ENCODE measurements around the gene FUBP3.

FUBP3 gene

DNA sequence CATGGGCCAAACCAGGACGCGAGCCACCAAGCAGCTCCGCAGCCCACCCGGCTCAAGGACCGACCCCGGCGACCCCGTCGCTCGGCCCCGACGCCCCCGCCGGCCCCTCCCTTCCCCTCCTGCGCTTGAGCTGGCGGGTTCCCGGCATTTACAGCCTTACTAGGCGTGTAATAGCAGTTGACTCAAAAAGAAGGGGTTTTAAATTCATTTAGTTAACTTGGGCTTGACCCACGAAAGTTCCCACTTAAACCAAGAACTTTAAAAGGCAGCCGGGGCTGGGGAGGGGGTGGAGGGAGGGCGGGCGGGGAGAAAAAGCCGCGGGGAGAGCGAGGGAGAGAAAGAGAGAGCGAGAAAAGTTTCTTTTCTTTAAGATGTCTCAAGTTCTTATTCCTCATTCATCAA is 85.7 kb downstream of the FUBP3 start:
- Histone ChIP-seq H2AFZ (ENCODE audit: low read length) (no peak overlapping the region), H3K9ac (ENCODE audit: low read depth, low read length, poor library complexity, severe bottlenecking) (no peak overlapping the region), H3K4me3 (ENCODE audit: low read length, poor library complexity, severe bottlenecking) (no peak overlapping the region), H3K36me3 (ENCODE audit: insufficient read depth, low read length) (no peaks in the 10 kb centered on the region), H3K79me2 (ENCODE audit: insufficient read depth, low read length) (no peaks in the 10 kb centered on the region), H3K4me2 (ENCODE audit: low read depth, low read length, poor library complexity, severe bottlenecking) (no peak overlapping the region), H3K9me3 (ENCODE audit: insufficient read depth, low read depth, low read length) (no peaks in the 10 kb centered on the region), H3K4me1 (ENCODE audit: insufficient read depth, low read length, poor library complexity, severe bottlenecking) (peaks cover 3% of the 10 kb centered on the region), H3F3A (ENCODE audit: low read depth) (no peaks in the 10 kb centered on the region), H3K9me2 (replicated peaks; ENCODE audit: low read depth, low read length) (no peaks in the 10 kb centered on the region), H4K20me1 (ENCODE audit: insufficient read depth, low read length, poor library complexity, severe bottlenecking) (no peaks in the 10 kb centered on the region), H3K27me3 (ENCODE audit: insufficient read depth, low read length, poor library complexity, severe bottlenecking) (no peaks in the 10 kb centered on the region)
- no peak for TF ChIP-seq EZH2phosphoT487 (IDR thresholded peaks at IDR 0.05; ENCODE audit: borderline replicate concordance)
- TF ChIP-seq, protein P1, sequence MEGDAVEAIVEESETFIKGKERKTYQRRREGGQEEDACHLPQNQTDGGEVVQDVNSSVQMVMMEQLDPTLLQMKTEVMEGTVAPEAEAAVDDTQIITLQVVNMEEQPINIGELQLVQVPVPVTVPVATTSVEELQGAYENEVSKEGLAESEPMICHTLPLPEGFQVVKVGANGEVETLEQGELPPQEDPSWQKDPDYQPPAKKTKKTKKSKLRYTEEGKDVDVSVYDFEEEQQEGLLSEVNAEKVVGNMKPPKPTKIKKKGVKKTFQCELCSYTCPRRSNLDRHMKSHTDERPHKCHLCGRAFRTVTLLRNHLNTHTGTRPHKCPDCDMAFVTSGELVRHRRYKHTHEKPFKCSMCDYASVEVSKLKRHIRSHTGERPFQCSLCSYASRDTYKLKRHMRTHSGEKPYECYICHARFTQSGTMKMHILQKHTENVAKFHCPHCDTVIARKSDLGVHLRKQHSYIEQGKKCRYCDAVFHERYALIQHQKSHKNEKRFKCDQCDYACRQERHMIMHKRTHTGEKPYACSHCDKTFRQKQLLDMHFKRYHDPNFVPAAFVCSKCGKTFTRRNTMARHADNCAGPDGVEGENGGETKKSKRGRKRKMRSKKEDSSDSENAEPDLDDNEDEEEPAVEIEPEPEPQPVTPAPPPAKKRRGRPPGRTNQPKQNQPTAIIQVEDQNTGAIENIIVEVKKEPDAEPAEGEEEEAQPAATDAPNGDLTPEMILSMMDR (conservative IDR thresholded peaks at IDR 0.05; ENCODE audit: low read length), result no peak

DNA sequence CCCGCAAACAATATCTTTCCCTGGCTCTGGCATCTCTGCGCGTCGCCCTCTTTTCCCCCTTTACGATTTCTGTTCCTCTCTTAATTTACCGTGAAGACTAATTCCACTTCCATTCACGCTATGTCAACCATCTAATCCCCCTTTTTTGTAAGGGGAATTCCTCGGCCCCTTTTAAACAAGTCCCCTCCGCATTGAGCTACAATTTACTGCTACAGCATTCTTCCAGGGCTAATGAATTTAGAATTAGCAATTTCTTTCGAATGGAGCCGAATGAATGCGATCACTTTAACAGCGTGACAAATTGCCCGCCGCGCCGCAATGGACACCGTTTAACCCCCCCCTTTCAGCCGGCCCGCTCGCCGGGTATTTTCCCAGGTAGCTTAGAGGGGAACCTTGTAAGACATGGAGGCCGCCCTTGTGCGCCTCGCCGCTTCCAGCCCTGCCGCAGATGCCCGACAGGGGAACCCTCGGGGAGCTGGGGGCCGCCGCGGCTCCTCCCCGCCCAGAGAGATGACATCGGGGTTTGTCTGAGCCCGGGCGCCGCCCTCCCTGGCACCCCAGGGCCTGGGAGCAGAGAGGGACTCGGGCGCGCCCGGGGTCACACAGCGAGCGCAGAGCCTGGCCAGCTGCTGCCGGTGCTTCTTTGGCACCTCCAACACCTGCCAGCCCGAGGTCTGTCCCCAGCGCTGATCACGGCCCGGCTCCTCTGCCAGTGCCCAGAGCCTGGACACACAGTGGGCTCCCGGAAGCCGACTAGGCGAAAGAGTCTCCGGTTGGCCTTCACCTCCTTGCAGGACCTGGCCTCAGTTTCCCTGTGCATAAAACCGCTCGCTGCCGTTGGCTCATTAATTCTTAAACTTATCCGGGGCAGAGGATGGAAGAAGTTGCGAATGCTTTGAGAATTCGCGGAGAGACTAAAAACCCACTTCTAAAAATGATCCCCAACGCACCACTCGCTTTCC is 86.3 kb downstream of the FUBP3 start:
- Histone ChIP-seq H3K9ac (ENCODE audit: low read depth, low read length, poor library complexity, severe bottlenecking) (no peak overlapping the region), H3F3A (ENCODE audit: low read depth) (no peaks in the 10 kb centered on the region), H3K4me2 (ENCODE audit: low read depth, low read length, poor library complexity, severe bottlenecking) (no peak overlapping the region), H3K4me3 (ENCODE audit: low read length, poor library complexity, severe bottlenecking) (no peak overlapping the region), H3K27me3 (ENCODE audit: insufficient read depth, low read length, poor library complexity, severe bottlenecking) (no peaks in the 10 kb centered on the region), H3K4me1 (ENCODE audit: insufficient read depth, low read length, poor library complexity, severe bottlenecking) (peaks cover 7% of the 10 kb centered on the region), H4K20me1 (ENCODE audit: insufficient read depth, low read length, poor library complexity, severe bottlenecking) (no peaks in the 10 kb centered on the region), H3K9me2 (replicated peaks; ENCODE audit: low read depth, low read length) (no peaks in the 10 kb centered on the region), H2AFZ (ENCODE audit: low read length) (no peak overlapping the region), H3K79me2 (ENCODE audit: insufficient read depth, low read length) (no peaks in the 10 kb centered on the region), H3K36me3 (ENCODE audit: insufficient read depth, low read length) (no peaks in the 10 kb centered on the region), H3K9me3 (ENCODE audit: insufficient read depth, low read depth, low read length) (no peaks in the 10 kb centered on the region)
- no peak for TF ChIP-seq EZH2phosphoT487 (IDR thresholded peaks at IDR 0.05; ENCODE audit: borderline replicate concordance)
- TF ChIP-seq, protein P1 (conservative IDR thresholded peaks at IDR 0.05; ENCODE audit: low read length), result no peak

DNA sequence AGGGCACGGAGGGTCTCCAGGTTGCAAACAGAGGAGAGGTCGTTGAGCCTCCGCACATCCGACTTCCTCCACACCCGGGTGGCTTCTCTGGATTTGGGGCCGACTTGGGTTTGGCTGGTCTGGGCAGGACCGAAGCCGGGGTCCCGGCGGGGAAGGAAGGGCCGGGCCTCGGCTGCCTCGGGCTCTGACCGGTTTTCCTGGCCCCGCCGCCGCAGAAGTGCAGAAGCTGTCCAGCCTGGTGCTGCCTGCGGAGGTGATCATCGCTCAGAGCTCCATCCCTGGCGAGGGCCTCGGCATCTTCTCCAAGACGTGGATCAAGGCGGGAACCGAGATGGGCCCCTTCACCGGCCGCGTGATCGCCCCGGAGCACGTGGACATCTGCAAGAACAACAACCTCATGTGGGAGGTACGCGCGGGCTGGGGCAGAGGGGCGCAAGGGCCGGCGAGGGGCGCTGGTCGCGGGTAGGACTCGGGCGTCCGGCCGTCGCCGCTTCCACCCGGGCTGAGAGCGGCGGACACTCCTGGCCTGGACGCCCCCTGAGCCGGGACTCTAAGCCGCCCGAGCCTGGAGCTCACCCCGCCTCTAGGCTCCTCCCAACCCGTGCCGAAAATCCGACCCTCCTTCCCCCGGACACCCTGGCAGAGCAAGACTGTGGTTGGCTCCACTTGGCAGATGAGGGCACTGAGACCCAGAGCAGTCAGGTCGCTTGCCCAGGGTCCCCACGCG is 87.2 kb downstream of the FUBP3 start:
- no peaks in the 10 kb centered on the region for H3K9me3 ChIP-seq (ENCODE audit: insufficient read depth, low read depth, low read length)
- no peak overlapping the region for H3K4me2 ChIP-seq (ENCODE audit: low read depth, low read length, poor library complexity, severe bottlenecking)
- no peaks in the 10 kb centered on the region for H3K79me2 ChIP-seq (ENCODE audit: insufficient read depth, low read length)
- no peak overlapping the region for H3K4me3 ChIP-seq (ENCODE audit: low read length, poor library complexity, severe bottlenecking)
- no peaks in the 10 kb centered on the region for H3K27me3 ChIP-seq (ENCODE audit: insufficient read depth, low read length, poor library complexity, severe bottlenecking)
- H4K20me1 ChIP-seq (ENCODE audit: insufficient read depth, low read length, poor library complexity, severe bottlenecking), result no peaks in the 10 kb centered on the region
- TF ChIP-seq EZH2phosphoT487 (IDR thresholded peaks at IDR 0.05; ENCODE audit: borderline replicate concordance), result no peak
- TF ChIP-seq, protein P1 (conservative IDR thresholded peaks at IDR 0.05; ENCODE audit: low read length), result no peak
- no peak overlapping the region for H2AFZ ChIP-seq (ENCODE audit: low read length)
- no peak overlapping the region for H3K9ac ChIP-seq (ENCODE audit: low read depth, low read length, poor library complexity, severe bottlenecking)
- no peaks in the 10 kb centered on the region for H3K9me2 ChIP-seq (replicated peaks; ENCODE audit: low read depth, low read length)
- peaks cover 7% of the 10 kb centered on the region for H3K4me1 ChIP-seq (ENCODE audit: insufficient read depth, low read length, poor library complexity, severe bottlenecking)
- H3K36me3 ChIP-seq (ENCODE audit: insufficient read depth, low read length), result no peaks in the 10 kb centered on the region
- no peaks in the 10 kb centered on the region for H3F3A ChIP-seq (ENCODE audit: low read depth)
